GM18858 (cell line): ENCODE data around the gene TNFAIP6.
"Not testable (repeated sequence)": the region's sequence is repeated elsewhere in the genome, so short reads cannot be mapped to it uniquely, and the experiment has no call there.

Source experiments
- ATAC-seq: cut with Tn5 transposase; IDR thresholded peaks from one replicate; pipeline ENCODE4 v1.9.1; 2021; ENCODE audit not compliant: unreplicated experiment

Gene TNFAIP6, protein sequence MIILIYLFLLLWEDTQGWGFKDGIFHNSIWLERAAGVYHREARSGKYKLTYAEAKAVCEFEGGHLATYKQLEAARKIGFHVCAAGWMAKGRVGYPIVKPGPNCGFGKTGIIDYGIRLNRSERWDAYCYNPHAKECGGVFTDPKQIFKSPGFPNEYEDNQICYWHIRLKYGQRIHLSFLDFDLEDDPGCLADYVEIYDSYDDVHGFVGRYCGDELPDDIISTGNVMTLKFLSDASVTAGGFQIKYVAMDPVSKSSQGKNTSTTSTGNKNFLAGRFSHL

DNA sequence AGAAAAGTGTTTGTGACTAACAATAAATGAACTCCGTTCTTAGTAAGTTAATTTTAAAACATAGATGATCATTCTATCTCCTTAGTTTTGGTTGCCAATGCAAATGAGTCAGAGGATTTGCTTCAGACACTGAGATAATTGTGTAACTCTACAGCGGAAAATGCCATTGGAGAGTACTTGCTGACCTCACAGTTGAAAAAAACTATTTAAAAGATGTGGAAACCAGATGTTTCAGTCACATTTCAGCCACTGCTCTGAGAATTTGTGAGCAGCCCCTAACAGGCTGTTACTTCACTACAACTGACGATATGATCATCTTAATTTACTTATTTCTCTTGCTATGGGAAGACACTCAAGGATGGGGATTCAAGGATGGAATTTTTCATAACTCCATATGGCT is at the start of gene TNFAIP6:
Gene TNFAIP6, plus strand, starts transcription at position 234 of the 400 bp plus-strand sequence. Its CDS starts 75 bp downstream, at position 309.
- no peak for ATAC-seq

GRCh38 chr2:151310313-151310712 is 47.1 kb upstream of the TNFAIP6 start:
- not testable (repeated sequence) for ATAC-seq

GRCh38 chr2:151312440-151312839 is 45.0 kb upstream of the TNFAIP6 start:
- not testable (repeated sequence) for ATAC-seq

DNA sequence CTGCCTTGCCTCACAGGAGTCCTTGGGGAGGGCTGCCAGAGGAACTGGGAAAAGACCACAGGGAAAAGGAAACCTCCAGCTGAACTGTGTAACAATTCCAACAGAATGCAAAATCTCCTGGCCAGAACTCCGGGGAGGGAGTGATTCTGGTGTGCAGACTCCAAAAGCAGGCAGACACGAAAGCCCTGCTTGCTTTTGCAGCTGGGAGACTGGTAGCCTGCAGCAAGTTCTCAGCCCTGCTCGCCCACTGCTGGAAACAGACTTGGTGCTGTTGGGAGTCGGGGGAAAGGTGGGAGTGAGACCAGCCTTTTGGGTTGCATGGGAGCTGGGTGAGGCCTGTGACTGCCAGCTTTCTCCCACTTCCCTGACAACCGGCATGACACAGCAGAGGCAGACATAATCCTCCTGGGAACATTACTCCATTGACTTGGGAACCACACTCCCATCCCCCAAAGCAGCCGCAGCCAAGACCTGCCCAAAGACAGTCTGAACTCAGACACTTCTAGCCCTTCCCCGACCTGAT is 42.0 kb upstream of the TNFAIP6 start:
- no peak for ATAC-seq

GRCh38 chr2:151325581-151326095 is 31.8 kb upstream of the TNFAIP6 start:
- ATAC-seq = no peak

DNA sequence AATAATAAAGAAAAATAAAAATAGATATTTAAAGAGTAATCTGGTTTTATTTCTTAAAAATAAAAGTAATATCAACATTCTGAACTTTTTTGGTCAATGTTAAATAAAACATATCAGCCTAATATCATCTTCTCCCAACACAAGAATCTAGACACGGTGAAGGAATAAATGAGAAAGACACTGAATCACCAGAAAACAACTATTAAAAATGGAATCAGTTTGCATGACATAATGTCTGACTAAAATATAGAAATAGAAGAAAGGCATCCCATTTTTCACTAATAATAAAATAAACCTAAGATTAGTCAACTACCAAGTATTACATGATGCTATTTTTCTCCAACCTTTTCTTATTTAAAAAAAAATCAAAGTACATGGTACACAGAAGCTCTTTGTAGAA is 30.8 kb upstream of the TNFAIP6 start:
- no peak for ATAC-seq

GRCh38 chr2:151329998-151330397 is 27.4 kb upstream of the TNFAIP6 start:
- no peak for ATAC-seq

- no peak for ATAC-seq
Observed at GRCh38 chr2:151333083-151333482, 24.3 kb upstream of the TNFAIP6 start.

DNA sequence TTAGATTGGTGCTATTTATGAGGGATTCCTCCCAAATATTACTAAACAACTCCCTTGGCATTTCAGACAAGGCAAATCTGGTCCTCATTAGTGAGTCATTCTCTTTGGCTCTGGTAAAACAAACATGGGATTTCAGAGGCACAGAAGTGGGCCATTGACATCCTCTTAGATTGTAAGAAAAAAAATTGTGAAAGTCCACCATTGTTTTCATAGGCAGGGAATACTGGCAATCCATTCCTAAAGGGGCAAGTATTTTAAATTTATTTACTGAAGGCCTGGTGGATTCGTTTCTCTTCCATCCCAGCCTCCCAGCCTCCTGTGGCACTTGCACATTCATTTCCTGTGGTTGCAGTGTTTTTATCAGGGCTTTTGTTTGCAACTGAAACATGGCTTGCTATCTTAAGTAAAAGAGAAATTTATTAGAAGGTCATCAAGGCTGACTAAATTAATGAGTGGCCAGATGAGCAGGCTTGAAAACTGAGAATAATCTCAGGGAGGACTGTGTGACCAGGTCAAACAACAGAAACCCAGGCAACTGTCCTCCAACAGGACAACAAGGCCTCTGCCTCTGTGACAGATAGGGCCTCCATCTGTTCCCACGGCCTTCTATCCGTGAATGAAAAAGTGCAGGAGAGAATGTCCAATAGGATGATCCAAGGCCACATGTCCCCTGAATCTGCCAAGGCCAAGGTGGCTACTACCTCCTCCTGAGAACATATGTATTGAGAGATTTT is 23.1 kb upstream of the TNFAIP6 start:
- no peak for ATAC-seq

GRCh38 chr2:151336863-151337371 is 20.5 kb upstream of the TNFAIP6 start:
- ATAC-seq = no peak

GRCh38 chr2:151337643-151338042 is 19.7 kb upstream of the TNFAIP6 start:
- ATAC-seq = no peak

DNA sequence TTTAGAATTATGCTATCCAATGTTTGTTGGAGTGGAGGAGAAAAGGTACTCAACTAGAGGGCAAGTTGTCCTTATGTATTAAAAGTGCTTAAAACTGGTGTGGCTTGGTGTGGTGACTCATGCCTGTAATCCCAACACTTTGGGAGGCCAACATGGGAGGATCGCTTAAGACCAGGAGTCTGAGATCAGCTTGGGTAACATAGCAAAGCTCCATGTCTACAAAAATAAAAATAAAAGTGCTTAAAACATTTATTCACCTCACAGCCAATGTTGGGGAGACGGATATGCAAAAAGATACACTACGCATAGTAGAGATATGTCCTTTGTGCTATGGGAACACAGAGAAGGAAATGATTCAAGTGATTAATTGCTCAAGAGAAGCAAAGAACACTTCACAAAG is 19.3 kb upstream of the TNFAIP6 start:
- ATAC-seq = no peak

DNA sequence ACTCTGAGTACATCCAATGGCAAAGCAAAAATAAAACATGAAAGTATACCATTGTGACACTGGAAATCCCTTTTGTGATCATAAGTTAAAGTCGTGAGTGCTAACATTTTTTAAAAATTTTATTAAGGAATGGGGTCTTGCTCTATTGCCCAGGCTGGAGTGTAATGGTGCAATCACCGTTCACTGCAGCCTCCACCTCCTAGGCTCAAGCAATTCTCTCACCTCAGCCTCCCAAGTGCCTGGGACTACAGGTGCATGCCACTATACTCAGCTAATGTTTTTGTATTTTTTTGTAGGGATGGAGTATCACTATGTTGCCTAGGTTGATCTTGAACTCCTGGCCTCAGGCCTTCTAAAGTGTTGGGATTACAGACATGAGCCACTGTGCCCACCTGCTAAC is 14.3 kb upstream of the TNFAIP6 start:
- ATAC-seq = no peak

- ATAC-seq = not testable (repeated sequence)
Observed at GRCh38 chr2:151344191-151344590, 13.2 kb upstream of the TNFAIP6 start.

DNA sequence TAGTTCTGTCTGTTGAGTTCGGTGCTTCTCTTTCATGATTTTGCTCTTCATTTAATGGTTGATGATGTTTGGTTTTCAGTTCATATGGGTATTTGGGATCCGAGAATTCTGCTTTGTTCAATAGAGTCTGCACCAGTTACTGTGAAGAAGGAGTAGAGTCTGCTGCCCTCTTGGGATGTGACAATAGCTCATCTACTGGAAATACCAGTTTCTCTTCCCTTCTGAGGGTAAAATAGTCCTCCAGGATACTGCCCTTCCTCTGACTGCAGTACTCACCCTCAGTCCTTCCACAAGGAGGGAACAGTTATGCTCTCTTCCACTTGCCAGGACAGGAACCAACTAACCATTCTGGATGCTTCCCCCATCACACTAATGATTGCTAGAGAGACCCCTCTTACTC is 12.5 kb upstream of the TNFAIP6 start:
- ATAC-seq = no peak

DNA sequence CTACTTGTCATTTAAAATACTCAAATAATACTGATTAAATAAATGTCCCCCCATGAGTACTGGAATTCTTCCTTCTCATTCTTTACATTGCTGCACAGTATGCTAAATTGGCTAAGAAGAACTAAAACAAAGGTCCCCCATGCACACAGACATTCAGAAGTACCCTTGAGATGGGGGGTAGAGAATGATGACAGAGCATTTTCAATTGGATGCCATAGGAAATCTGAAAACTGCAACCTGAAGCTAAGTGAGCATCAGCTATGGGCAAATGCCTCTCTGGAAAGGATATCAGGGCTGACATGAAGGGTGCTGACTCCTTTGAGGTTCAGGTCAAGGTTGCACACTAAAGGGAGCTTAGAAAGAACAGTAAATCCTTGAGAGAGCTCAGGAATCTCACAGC is 10.1 kb upstream of the TNFAIP6 start:
- ATAC-seq = no peak

DNA sequence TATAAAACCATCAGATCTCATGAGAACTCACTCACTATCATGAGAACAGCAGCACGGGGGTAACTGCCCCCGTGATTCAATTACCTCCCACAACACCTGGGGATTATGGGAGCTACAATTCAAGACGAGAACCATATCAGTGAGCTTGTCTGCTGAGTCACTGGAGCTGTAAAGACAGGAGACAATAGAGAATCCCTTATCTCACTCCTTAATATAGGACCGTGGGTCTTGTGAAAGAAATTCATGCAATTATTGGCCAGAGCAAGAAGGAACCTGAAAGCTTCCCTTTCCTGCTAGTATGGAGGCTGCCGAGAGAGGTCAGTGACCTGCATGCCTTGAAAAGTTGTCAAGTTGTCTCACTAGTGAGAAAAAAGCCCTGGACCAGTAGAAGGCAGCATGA is 9.5 kb upstream of the TNFAIP6 start:
- ATAC-seq = no peak

DNA sequence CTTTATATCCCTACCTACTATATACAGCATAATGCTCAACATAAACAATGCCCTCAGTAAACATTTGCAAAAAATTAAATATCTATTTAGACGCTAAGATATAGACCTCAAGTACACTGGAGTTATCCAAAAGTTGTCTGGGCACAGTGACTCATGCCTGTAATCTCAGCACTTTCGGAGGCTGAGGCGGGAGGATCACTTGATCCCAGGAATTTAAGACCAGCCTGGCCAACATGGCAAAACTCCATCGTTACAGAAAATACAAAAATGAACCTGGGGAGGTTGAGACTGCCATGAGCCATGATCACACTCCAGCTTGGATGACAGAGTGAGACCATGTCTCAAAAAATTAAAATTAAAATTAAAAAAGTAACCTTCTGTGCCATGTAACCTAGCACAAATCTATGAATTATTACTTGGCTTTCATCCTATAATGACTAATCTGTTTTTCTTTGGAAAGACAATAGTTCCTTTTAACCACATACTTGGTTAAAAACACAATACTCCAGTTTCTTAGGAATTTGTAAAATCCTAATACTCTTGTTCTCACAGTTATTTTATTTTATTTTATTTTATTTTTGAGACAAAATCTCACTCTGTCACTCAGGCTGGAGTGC is 6.7 kb upstream of the TNFAIP6 start:
- ATAC-seq = no peak

- no peak for ATAC-seq
Observed at GRCh38 chr2:151353995-151354394, 3.4 kb upstream of the TNFAIP6 start.

DNA sequence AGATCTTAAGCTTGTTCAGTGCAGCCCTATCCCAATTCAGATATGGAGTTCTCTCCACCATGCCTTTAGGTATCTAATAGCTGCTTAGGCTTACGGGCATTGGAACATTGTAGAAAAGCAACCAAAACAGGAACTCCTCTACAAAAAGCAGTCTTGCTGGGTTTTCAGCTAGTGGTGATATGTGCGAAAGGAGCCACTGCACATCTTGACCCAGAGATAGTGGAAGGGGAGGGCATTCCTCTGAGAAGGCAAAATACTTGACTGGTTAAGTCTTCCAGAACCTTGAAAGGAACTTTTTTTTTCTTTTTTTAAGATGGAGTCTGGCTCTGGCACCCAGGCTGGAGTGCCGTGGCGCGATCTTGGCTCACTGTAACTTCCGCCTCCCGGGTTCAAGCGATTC is 2.6 kb upstream of the TNFAIP6 start:
- ATAC-seq = no peak

DNA sequence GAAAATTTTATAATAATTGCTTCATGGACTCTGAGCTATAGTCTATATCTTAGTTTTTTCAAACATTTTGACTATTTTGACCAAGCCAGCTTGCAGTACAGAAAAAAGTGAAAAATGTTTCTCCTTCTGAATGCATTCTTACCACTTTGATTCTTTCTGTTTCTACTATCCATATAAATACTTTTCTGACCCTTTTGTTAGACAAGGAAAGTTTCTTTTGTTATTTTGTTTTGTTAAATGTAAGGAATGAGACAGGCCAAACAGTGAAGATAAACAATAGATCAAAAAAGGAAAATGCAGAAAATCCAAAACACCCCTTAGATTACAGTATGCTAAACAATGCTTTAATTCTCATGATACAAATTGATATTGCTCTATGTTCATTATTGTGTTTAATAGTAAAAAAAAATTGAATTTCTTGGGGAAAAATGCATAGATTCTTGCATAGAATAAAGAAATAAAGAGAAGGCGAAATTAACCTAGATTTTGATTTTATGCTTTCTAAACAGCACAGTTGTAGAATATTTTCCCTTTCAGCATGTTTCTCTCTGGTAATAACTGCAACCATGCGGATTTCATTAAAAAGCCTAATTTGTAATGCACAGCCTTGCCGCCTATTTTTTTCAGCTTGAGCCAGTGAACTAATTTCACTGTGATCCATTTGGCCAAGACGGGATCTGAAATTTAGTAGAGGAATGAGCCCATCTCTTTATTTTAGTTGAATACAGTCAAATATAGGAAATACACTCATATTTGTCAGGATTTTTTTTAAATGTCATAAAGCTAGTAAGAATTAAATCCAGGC is 976 bp downstream of the TNFAIP6 start:
- no peak for ATAC-seq
